GM18517 (cell line): ENCODE measurements around the gene SLC1A3.

Experiments used
- ATAC-seq: cut with Tn5 transposase; IDR thresholded peaks from one replicate; pipeline ENCODE4 v1.9.1; 2021; ENCODE audit warnings: mild to moderate bottlenecking, moderate library complexity; ENCODE audit not compliant: unreplicated experiment

Gene SLC1A3

GRCh38 chr5:36712706-36713105 is 106.3 kb downstream of the SLC1A3 start:
- ATAC-seq = no peak

- ATAC-seq = no peak
Measured at GRCh38 chr5:36713541-36713940, 107.1 kb downstream of the SLC1A3 start.

- no peak for ATAC-seq
Measured at GRCh38 chr5:36717131-36717695, 110.8 kb downstream of the SLC1A3 start.

- ATAC-seq = no peak
Measured at GRCh38 chr5:36719282-36719681, 112.9 kb downstream of the SLC1A3 start.

GRCh38 chr5:36720688-36721087 is 114.3 kb downstream of the SLC1A3 start:
- peak; percentile 29 for ATAC-seq

- ATAC-seq = no peak
Measured at GRCh38 chr5:36721664-36722235, 115.3 kb downstream of the SLC1A3 start.

- ATAC-seq = no peak
Measured at GRCh38 chr5:36722900-36723299, 116.5 kb downstream of the SLC1A3 start.

GRCh38 chr5:36723912-36724311 is 117.5 kb downstream of the SLC1A3 start:
- peak; percentile 42 for ATAC-seq

GRCh38 chr5:36724467-36725332 is 118.3 kb downstream of the SLC1A3 start:
- ATAC-seq = peak; percentile 75

- ATAC-seq = no peak
Measured at GRCh38 chr5:36726317-36726716, 119.9 kb downstream of the SLC1A3 start.

- no peak for ATAC-seq
Measured at GRCh38 chr5:36726767-36727166, 120.4 kb downstream of the SLC1A3 start.

GRCh38 chr5:36728697-36729543 is 122.5 kb downstream of the SLC1A3 start:
- peak; percentile 27 for ATAC-seq

GRCh38 chr5:36730537-36731216 is 124.3 kb downstream of the SLC1A3 start:
- ATAC-seq = no peak

- ATAC-seq = no peak
Measured at GRCh38 chr5:36733183-36733582, 126.8 kb downstream of the SLC1A3 start.

- ATAC-seq = no peak
Measured at GRCh38 chr5:36734422-36734821, 128.0 kb downstream of the SLC1A3 start.

GRCh38 chr5:36735891-36736290 is 129.5 kb downstream of the SLC1A3 start:
- ATAC-seq = no peak
